ENCODE measurements around the gene SLC5A2. TPM values are rescaled to one million over a fixed set of nuclear protein-coding genes. Genes with fewer than 3 reads are reported as not detected.
"Not testable (repeated sequence)": the region's sequence is repeated elsewhere in the genome, so short reads cannot be mapped to it uniquely, and the experiment has no call there.

The SLC5A2 gene
- total RNA-seq, 1 donor from 2014 or later, result not detected

DNA sequence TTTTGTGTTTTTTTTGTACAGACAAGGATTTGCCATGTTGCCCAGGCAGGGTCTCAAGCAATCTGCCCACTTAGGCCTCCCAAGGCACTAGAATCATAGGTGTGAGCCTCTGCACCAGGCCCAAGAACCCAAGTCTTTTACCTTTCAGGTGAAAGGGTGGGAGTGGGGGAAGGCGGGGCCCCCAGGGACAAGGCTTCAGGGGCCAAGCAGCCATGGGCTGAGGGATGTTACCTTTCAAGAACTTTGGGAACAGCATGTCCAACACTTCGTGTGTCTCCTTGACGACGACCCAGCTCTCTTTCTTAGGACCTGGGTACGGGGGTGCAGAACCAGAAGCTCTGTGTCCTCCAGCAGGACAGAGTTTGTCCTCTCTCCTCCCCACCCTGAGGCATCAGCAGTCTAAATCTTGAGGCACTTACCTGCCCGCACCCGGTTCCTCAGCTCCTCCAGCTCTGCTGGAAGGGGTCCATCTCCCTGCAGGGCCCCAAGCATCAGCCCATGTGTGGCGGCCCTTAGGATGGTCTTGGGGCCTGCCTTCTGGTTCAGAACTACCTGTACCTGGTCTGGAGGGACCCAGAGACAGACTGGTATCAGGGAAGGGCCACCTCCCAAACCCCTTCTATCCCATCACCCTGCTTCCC, 9.0 kb downstream of the SLC5A2 start:
- Histone ChIP-seq H3K4me3 (ENCODE audit: low read length in 3 of 3) (no peak overlapping the region), H3K9ac (ENCODE audit: low read depth in 1 of 3, low read length in 3 of 3) (no peak overlapping the region), H3K4me1 (ENCODE audit: control insufficient read depth in 3 of 3, insufficient read depth in 3 of 3, low read length in 3 of 3) (peaks cover 15 to 21% (median 18%) of the 10 kb centered on the region in 3 donors), H3K36me3 (ENCODE audit: control insufficient read depth in 3 of 3, insufficient read depth in 3 of 3, low read length in 3 of 3) (peaks cover 47 to 58% (median 53%) of the 10 kb centered on the region in 3 donors), H3K9me3 (ENCODE audit: control insufficient read depth in 3 of 3, low read length in 3 of 3) (no peaks in the 10 kb centered on the region), H3K27ac (ENCODE audit: low read depth, low read length) (no peak overlapping the region), H3K27me3 (ENCODE audit: control insufficient read depth in 3 of 3, insufficient read depth in 3 of 3, low read length in 3 of 3) (peaks cover 17 to 24% (median 21%) of the 10 kb centered on the region in 3 donors)

DNA sequence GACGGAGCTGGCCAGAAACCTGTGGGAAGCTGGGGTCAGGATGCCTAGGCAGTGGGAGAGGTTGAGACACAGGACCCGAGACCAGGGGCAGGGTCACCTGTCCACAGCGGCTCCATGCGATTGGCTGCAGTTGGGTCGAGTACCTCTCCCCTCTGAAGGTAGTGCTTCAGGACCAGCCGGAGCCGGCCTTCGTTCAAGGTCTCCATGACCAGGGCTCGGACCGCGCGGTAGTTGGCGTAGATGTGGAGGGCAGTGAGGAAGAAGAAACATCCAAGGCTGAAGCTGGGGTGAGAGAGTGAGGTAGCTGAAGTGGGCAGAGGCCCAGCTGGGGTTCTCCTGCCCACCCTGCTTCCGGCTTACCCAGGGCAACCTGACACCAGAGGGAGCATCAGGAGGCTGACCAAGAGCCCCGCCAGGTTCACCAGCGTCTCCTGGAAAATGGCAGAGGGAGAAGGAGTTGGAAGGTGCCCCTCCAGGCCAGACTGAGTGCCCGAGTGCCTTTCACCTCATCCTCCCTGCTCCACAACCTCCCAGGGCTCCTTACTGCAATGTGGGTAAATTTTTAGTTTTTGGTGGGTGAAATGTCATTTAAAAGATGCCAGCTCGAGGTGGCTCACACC, 10.7 kb downstream of the SLC5A2 start:
- Histone ChIP-seq H3K9me3 (ENCODE audit: control insufficient read depth in 3 of 3, low read length in 3 of 3) (no peaks in the 10 kb centered on the region), H3K9ac (ENCODE audit: low read depth in 1 of 3, low read length in 3 of 3) (no peak overlapping the region), H3K4me3 (ENCODE audit: low read length in 3 of 3) (no peak overlapping the region), H3K27ac (ENCODE audit: low read depth, low read length) (no peak overlapping the region), H3K27me3 (ENCODE audit: control insufficient read depth in 3 of 3, insufficient read depth in 3 of 3, low read length in 3 of 3) (peaks cover under 1 to 7% (median 3%) of the 10 kb centered on the region in 3 donors), H3K36me3 (ENCODE audit: control insufficient read depth in 3 of 3, insufficient read depth in 3 of 3, low read length in 3 of 3) (peaks cover 63 to 72% (median 69%) of the 10 kb centered on the region in 3 donors), H3K4me1 (ENCODE audit: control insufficient read depth in 3 of 3, insufficient read depth in 3 of 3, low read length in 3 of 3) (peaks cover 0 to 5% (median 1%) of the 10 kb centered on the region in 3 donors)

DNA sequence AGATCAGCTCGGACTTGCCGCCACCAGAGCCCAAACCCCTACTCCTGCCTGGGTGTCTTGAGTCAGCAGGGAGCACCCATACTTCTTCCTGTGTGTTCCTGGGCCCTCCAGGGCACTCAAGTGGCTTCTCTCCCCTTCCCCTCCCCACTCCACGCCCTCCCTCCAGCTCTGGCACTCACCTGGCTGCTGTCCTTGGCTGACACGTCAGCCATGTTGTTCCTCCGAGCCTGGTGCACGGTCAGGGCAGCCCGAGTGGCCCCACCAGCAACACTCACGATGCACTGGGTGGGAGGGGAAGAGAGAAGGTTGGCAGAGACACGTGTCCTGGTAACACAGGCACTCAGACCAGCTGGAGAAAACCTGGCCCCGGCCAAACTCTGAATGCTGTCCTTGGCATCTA, 13.7 kb downstream of the SLC5A2 start:
- peaks cover 78 to 84% (median 82%) of the 10 kb centered on the region in 3 donors for H3K36me3 ChIP-seq (ENCODE audit: control insufficient read depth in 3 of 3, insufficient read depth in 3 of 3, low read length in 3 of 3)
- H3K9ac ChIP-seq (ENCODE audit: low read depth in 1 of 3, low read length in 3 of 3), result no peak overlapping the region
- no peaks in the 10 kb centered on the region for H3K9me3 ChIP-seq (ENCODE audit: control insufficient read depth in 3 of 3, low read length in 3 of 3)
- H3K4me3 ChIP-seq (ENCODE audit: low read length in 3 of 3), result no peak overlapping the region
- H3K27ac ChIP-seq (ENCODE audit: low read depth, low read length), result no peak overlapping the region
- no peaks in the 10 kb centered on the region for H3K4me1 ChIP-seq (ENCODE audit: control insufficient read depth in 3 of 3, insufficient read depth in 3 of 3, low read length in 3 of 3)
- H3K27me3 ChIP-seq (ENCODE audit: control insufficient read depth in 3 of 3, insufficient read depth in 3 of 3, low read length in 3 of 3), result no peaks in the 10 kb centered on the region

DNA sequence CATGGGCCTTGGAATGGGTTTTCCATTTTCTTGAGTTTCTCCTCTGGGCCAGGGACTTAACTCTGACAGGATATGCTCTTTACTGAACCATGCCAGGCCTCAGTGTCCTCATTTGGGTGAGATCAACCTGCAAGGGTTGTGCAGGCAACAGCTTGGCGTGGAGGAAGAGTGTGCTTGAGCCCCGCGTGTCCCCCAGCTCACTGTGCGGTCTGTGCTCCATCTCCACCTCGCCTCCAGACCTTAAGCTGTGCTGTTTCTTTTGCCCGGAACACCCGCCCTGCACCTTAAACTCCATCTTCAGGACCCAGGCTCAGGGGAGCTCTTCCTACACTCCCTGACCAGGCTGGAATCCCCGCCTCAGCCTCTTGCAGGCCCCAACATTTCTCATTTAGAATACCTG, 15.6 kb downstream of the SLC5A2 start:
- no peaks in the 10 kb centered on the region for H3K9me3 ChIP-seq (ENCODE audit: control insufficient read depth in 3 of 3, low read length in 3 of 3)
- H3K4me1 ChIP-seq (ENCODE audit: control insufficient read depth in 3 of 3, insufficient read depth in 3 of 3, low read length in 3 of 3), result peaks cover 0 to 9% (median 0%) of the 10 kb centered on the region in 3 donors
- no peak overlapping the region for H3K27ac ChIP-seq (ENCODE audit: low read depth, low read length)
- H3K4me3 ChIP-seq (ENCODE audit: low read length in 3 of 3), result no peak overlapping the region
- H3K9ac ChIP-seq (ENCODE audit: low read depth in 1 of 3, low read length in 3 of 3), result no peak overlapping the region
- H3K27me3 ChIP-seq (ENCODE audit: control insufficient read depth in 3 of 3, insufficient read depth in 3 of 3, low read length in 3 of 3), result no peaks in the 10 kb centered on the region
- H3K36me3 ChIP-seq (ENCODE audit: control insufficient read depth in 3 of 3, insufficient read depth in 3 of 3, low read length in 3 of 3), result peaks cover 62 to 66% (median 64%) of the 10 kb centered on the region in 3 donors

DNA sequence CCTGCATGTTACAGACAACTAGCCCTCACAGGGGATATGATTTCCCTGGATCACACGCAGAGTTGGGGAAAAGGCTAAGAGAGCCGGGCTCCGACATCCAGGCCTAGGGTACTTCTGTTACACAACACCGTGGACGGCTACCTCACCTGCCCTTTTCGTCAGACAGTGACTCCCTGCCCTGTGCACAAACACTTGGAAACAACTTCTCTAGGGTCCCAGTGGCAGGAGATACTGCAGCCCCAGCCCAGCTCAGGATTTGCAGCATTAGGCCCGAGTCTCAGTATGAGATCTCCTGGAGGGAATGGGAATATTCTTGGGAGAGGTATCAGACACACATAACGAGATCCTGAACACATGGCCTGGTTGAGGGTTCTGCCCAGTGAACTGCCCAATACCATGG, 17.0 kb downstream of the SLC5A2 start:
- Histone ChIP-seq H3K9me3 (ENCODE audit: control insufficient read depth in 3 of 3, low read length in 3 of 3) (no peaks in the 10 kb centered on the region), H3K4me1 (ENCODE audit: control insufficient read depth in 3 of 3, insufficient read depth in 3 of 3, low read length in 3 of 3) (peaks cover 6 to 9% (median 8%) of the 10 kb centered on the region in 3 donors), H3K4me3 (ENCODE audit: low read length in 3 of 3) (no peak overlapping the region), H3K27me3 (ENCODE audit: control insufficient read depth in 3 of 3, insufficient read depth in 3 of 3, low read length in 3 of 3) (no peaks in the 10 kb centered on the region), H3K27ac (ENCODE audit: low read depth, low read length) (no peak overlapping the region), H3K36me3 (ENCODE audit: control insufficient read depth in 3 of 3, insufficient read depth in 3 of 3, low read length in 3 of 3) (peaks cover 53 to 54% (median 54%) of the 10 kb centered on the region in 3 donors), H3K9ac (ENCODE audit: low read depth in 1 of 3, low read length in 3 of 3) (no peak overlapping the region)

DNA sequence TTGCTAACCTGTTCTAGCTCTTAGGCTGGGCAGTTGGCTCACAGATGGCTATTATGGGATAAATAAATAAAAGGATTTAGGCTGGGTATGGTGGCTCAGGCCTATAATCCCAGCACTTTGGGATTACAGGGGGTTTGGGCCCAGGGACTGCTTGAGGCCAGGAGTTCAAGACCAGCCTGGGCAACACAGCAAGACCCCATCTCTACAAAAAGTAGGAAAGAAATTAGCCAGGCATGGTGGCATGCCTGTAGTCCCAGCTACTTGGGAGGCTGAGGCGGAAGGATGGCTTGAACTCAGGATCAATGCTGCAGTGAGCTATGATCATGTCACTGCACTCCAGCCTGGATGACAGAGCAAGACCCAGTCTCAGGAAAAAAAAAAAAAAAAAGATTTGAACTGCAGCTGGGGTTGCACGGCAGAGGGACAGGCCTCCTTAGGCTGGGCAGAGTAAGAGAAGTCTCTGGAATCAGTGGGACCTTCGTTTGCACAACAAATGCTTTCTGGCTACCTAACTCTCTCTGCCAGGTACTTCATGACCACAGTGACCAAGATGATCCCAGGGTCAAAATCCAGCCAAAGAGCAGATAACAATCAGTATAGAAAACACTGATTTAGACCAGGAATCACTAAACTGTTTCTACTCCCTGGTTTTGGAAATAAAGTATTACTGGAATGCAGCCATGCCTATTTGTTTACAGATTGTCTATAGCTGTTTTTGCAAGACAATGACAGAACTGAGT, 18.5 kb downstream of the SLC5A2 start:
- H3K4me3 ChIP-seq (ENCODE audit: low read length in 3 of 3), result no peak overlapping the region
- peaks cover 6 to 20% (median 9%) of the 10 kb centered on the region in 3 donors for H3K4me1 ChIP-seq (ENCODE audit: control insufficient read depth in 3 of 3, insufficient read depth in 3 of 3, low read length in 3 of 3)
- no peaks in the 10 kb centered on the region for H3K9me3 ChIP-seq (ENCODE audit: control insufficient read depth in 3 of 3, low read length in 3 of 3)
- H3K27ac ChIP-seq (ENCODE audit: low read depth, low read length), result no peak overlapping the region
- H3K36me3 ChIP-seq (ENCODE audit: control insufficient read depth in 3 of 3, insufficient read depth in 3 of 3, low read length in 3 of 3), result peaks cover 41 to 52% (median 50%) of the 10 kb centered on the region in 3 donors
- no peak overlapping the region for H3K9ac ChIP-seq (ENCODE audit: low read depth in 1 of 3, low read length in 3 of 3)
- no peaks in the 10 kb centered on the region for H3K27me3 ChIP-seq (ENCODE audit: control insufficient read depth in 3 of 3, insufficient read depth in 3 of 3, low read length in 3 of 3)

DNA sequence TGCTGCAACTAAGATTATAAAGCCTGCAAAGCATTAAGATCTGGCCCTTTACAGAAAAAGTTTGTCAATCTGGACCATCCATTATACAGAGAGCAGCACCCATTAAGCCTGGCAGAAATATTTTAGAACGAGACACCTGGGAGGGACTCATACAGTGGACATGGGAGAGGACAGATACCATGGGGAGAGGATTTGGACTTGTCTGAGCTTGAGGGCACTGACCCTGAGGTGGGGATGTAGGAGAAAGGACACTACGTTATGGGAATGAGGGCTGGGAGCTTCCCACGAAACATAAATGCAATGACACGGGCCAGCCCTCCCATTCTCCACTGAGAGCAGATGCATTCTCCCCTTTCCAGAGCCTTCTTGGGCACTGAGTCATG, 19.0 kb downstream of the SLC5A2 start:
- H3K9me3 ChIP-seq (ENCODE audit: control insufficient read depth in 3 of 3, low read length in 3 of 3), result no peaks in the 10 kb centered on the region
- H3K4me3 ChIP-seq (ENCODE audit: low read length in 3 of 3), result no peak overlapping the region
- H3K36me3 ChIP-seq (ENCODE audit: control insufficient read depth in 3 of 3, insufficient read depth in 3 of 3, low read length in 3 of 3), result peaks cover 35 to 47% (median 45%) of the 10 kb centered on the region in 3 donors
- H3K4me1 ChIP-seq (ENCODE audit: control insufficient read depth in 3 of 3, insufficient read depth in 3 of 3, low read length in 3 of 3), result peaks cover 10 to 26% (median 13%) of the 10 kb centered on the region in 3 donors
- H3K9ac ChIP-seq (ENCODE audit: low read depth in 1 of 3, low read length in 3 of 3), result no peak overlapping the region
- H3K27me3 ChIP-seq (ENCODE audit: control insufficient read depth in 3 of 3, insufficient read depth in 3 of 3, low read length in 3 of 3), result no peaks in the 10 kb centered on the region
- H3K27ac ChIP-seq (ENCODE audit: low read depth, low read length), result no peak overlapping the region

DNA sequence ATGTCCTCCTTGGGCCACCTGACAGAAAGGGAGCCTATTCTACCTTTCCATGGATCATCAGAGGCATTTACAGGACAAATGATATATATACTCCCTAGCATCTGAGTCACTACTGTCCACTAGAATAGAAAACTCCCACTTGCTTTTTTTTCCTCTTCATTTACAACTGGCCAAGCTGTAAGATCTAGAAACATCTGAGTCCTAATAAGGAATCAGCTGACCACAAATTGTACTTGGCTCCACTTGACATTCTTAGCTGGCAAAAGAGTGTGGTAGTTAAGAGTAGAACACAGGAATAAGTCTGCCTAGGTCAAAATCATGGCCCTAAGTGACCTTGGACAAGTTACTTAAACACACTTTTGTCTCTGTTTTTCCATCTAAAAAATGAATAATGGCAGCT, 20.1 kb downstream of the SLC5A2 start:
- peaks cover 29 to 38% (median 36%) of the 10 kb centered on the region in 3 donors for H3K36me3 ChIP-seq (ENCODE audit: control insufficient read depth in 3 of 3, insufficient read depth in 3 of 3, low read length in 3 of 3)
- peaks cover 17 to 35% (median 20%) of the 10 kb centered on the region in 3 donors for H3K4me1 ChIP-seq (ENCODE audit: control insufficient read depth in 3 of 3, insufficient read depth in 3 of 3, low read length in 3 of 3)
- H3K9me3 ChIP-seq (ENCODE audit: control insufficient read depth in 3 of 3, low read length in 3 of 3), result no peaks in the 10 kb centered on the region
- H3K27me3 ChIP-seq (ENCODE audit: control insufficient read depth in 3 of 3, insufficient read depth in 3 of 3, low read length in 3 of 3), result no peaks in the 10 kb centered on the region
- no peak overlapping the region for H3K27ac ChIP-seq (ENCODE audit: low read depth, low read length)
- no peak overlapping the region for H3K4me3 ChIP-seq (ENCODE audit: low read length in 3 of 3)
- H3K9ac ChIP-seq (ENCODE audit: low read depth in 1 of 3, low read length in 3 of 3), result no peak overlapping the region

DNA sequence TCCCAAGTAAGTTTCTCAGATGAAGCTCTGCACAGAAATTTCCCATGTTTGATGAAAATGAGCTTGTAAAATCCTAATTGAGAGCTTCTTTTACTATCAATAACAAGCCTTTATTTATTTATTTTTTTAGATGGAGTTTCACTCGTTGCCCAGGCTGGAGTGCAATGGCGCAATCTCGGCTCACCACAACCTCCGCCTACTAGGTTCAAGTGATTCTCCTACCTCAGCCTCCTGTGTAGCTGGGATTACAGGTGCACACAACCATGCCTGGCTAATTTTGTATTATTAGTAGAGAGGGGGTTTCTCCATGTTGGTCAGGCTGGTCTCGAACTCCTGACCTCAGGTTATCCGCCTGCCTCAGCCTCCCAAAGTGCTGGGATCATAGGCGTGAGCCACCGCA, 20.6 kb downstream of the SLC5A2 start:
- not testable (repeated sequence) for H3K27ac ChIP-seq (ENCODE audit: low read depth, low read length)
- H3K4me1 ChIP-seq (ENCODE audit: control insufficient read depth in 3 of 3, insufficient read depth in 3 of 3, low read length in 3 of 3), result peaks cover 17 to 35% (median 20%) of the 10 kb centered on the region in 3 donors
- H3K36me3 ChIP-seq (ENCODE audit: control insufficient read depth in 3 of 3, insufficient read depth in 3 of 3, low read length in 3 of 3), result peaks cover 24 to 32% (median 31%) of the 10 kb centered on the region in 3 donors

DNA sequence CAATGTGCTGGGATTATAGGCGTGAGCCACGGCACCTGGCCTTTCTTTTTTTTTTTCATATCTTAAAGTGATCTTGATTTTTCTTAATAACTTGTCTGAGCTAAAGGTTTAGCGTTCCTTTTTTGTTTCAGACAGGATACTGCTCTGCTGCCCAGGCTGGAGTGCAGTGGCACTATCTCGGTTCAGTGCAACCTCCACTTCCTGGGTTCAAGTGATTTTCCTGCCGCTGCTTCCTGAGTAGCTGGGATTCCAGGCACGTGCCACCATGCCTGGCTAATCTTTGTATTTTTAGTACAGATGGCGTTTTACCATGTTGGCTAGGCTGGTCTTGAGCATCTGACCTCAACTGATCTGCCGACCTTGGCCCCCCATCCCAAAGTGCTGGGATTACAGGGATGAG, 21.2 kb downstream of the SLC5A2 start:
- no peak overlapping the region for H3K4me3 ChIP-seq (ENCODE audit: low read length in 3 of 3)
- no peak overlapping the region for H3K9ac ChIP-seq (ENCODE audit: low read depth in 1 of 3, low read length in 3 of 3)
- H3K4me1 ChIP-seq (ENCODE audit: control insufficient read depth in 3 of 3, insufficient read depth in 3 of 3, low read length in 3 of 3), result peaks cover 17 to 35% (median 24%) of the 10 kb centered on the region in 3 donors
- no peak overlapping the region for H3K27ac ChIP-seq (ENCODE audit: low read depth, low read length)
- peaks cover 18 to 26% (median 25%) of the 10 kb centered on the region in 3 donors for H3K36me3 ChIP-seq (ENCODE audit: control insufficient read depth in 3 of 3, insufficient read depth in 3 of 3, low read length in 3 of 3)
- no peaks in the 10 kb centered on the region for H3K9me3 ChIP-seq (ENCODE audit: control insufficient read depth in 3 of 3, low read length in 3 of 3)
- H3K27me3 ChIP-seq (ENCODE audit: control insufficient read depth in 3 of 3, insufficient read depth in 3 of 3, low read length in 3 of 3), result no peaks in the 10 kb centered on the region

More for the DNA sequence above, 20.6 kb downstream of the SLC5A2 start:
- H3K9ac ChIP-seq (ENCODE audit: low read depth in 1 of 3, low read length in 3 of 3); H3K27me3 ChIP-seq (ENCODE audit: control insufficient read depth in 3 of 3, insufficient read depth in 3 of 3, low read length in 3 of 3); H3K4me3 ChIP-seq (ENCODE audit: low read length in 3 of 3); H3K9me3 ChIP-seq (ENCODE audit: control insufficient read depth in 3 of 3, low read length in 3 of 3): not testable (repeated sequence)

Data from skeletal muscle tissue (tissue), 4 donors.